ENCODE measurements around the gene TEKTIP1.

Gene TEKTIP1

DNA sequence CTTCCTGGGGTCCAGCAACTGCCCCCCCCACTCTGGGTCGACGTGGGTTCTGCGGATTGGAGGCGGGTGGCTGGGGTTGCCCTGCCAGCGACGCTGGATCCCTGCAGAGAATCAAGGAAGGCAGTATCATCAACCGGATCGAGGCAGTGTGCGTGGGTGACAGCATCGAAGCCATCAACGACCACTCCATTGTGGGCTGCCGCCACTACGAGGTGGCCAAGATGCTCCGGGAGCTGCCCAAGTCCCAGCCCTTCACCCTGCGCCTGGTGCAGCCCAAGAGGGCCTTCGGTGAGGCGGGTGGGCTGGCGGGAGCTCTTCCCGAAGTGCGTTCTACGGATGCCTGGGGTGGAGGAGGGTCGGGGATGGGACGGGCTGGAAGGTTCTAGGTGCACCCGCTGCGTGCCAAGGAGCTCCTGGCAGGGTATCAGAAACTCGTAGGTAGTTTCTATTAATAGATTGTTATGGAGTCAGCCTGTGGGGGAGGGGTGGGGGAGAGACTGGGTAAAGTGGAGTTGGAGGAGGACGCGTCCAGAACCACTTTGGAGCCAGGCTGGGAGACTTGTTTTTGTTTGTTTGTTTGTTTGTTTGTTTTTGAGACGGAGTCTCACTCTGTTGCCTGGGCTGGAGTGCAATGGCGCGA is 47.9 kb downstream of the TEKTIP1 start:
- no peak for DNase-seq

- no peak for DNase-seq
Measured at GRCh38 chr19:3589439-3589838, 50.5 kb downstream of the TEKTIP1 start.

GRCh38 chr19:3589949-3590348 is 51.0 kb downstream of the TEKTIP1 start:
- DNase-seq, result no peak

DNA sequence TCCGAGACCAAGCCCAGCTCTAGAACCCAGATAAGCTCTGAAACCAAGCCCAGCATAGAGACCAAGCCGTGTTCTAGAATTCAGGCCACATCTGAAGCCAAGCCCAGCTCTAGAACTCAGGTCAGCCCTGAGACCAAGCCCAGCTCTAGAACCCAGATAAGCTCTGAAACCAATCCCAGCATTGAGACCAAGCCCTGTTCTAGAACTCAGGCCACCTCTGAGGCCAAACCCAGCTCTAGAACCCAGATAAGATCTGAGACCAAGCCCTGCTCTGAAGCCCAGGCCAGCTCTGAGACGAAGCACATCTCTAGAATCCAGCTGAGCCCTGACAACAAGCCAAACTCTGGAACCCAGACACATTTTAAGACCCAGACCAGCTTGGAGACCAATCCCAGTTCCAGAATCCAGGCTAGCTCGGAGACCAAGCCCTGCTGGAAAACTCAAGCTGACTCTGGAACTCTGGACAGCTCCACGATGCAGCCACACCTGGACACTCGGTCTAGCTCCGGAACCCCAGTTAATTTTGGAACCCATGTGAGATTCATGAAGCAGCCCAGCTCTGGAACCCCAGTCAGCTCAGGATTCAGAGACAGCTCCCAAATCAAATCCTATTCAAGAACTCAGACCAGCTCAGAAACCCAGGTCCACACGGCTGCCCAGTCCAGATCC is 52.2 kb downstream of the TEKTIP1 start:
- DNase-seq, result no peak

GRCh38 chr19:3591876-3592613 is 53.1 kb downstream of the TEKTIP1 start:
- DNase-seq, result no peak

- no peak for DNase-seq
Measured at GRCh38 chr19:3593156-3593555, 54.2 kb downstream of the TEKTIP1 start.
